Natural killer cell (primary cell): Measurements from ENCODE around the gene ASB4. TPM values are rescaled to one million over a fixed set of nuclear protein-coding genes. Genes with fewer than 3 reads are reported as not detected.
"Not testable (repeated sequence)": the region's sequence is repeated elsewhere in the genome, so short reads cannot be mapped to it uniquely, and the experiment has no call there.

Experiments used
- ATAC-seq, 3 donors: fragments of 150-1000 bp in 2 of 3; fragments of 200-7000 bp in 1 of 3; cut with Tn5 transposase; 1 replicate in 1 of 3; 2 replicates in 2 of 3; pipeline ENCODE4 v1.10.0; 2021; ENCODE audit warnings: mild to moderate bottlenecking in 2 of 3, moderate library complexity in 2 of 3
- DNase-seq, 2 donors: peaks; one replicate each; pipeline versions ENCODE4 v3.0.0 to v3.0.0-alpha.2; 2013 to 2021; ENCODE audit warnings: mixed read lengths in 1 of 2
- H3K27ac ChIP-seq: one replicate; pipeline ENCODE4 v1.5.1; 2013; ENCODE audit warnings: mild to moderate bottlenecking, low read length
- H3K27me3 ChIP-seq: one replicate; pipeline ENCODE4 v1.6.1; 2013; ENCODE audit warnings: low read length; ENCODE audit not compliant: control insufficient read depth, insufficient read depth
- H3K36me3 ChIP-seq: one replicate; pipeline ENCODE4 v1.6.1; 2013; ENCODE audit warnings: low read length; ENCODE audit not compliant: control insufficient read depth, insufficient read depth
- H3K4me1 ChIP-seq: one replicate; pipeline ENCODE4 v1.6.1; 2013; ENCODE audit warnings: low read length; ENCODE audit not compliant: control insufficient read depth, insufficient read depth
- H3K4me3 ChIP-seq: one replicate; pipeline ENCODE4 v1.5.1; 2013; ENCODE audit warnings: low read length
- H3K9me3 ChIP-seq: one replicate; pipeline ENCODE4 v1.6.1; 2013; ENCODE audit warnings: low read length; ENCODE audit not compliant: control insufficient read depth, insufficient read depth
- H3K27ac Mint-ChIP-seq, 2 donors: one replicate each; pipeline ENCODE4 v1.8.0; 2022; ENCODE audit warnings: mild to moderate bottlenecking in 2 of 2, mixed read lengths in 2 of 2, moderate library complexity in 1 of 2
- H3K27me3 Mint-ChIP-seq, 2 donors: one replicate each; pipeline ENCODE4 v1.8.0; 2022; ENCODE audit warnings: low read depth in 2 of 2, mixed read lengths in 2 of 2
- H3K36me3 Mint-ChIP-seq: one replicate; pipeline ENCODE4 v1.8.0; 2022; ENCODE audit warnings: mixed read lengths
- H3K4me1 Mint-ChIP-seq, 2 donors: one replicate each; pipeline ENCODE4 v1.8.0; 2022; ENCODE audit warnings: mixed read lengths in 2 of 2
- H3K4me3 Mint-ChIP-seq: one replicate; pipeline ENCODE4 v1.8.0; 2022; ENCODE audit warnings: mild to moderate bottlenecking, moderate library complexity, mixed read lengths
- H3K9me3 Mint-ChIP-seq, 2 donors: one replicate each; pipeline ENCODE4 v1.8.0; 2022; ENCODE audit warnings: mixed read lengths in 2 of 2
- WGBS: methylation state at CpG from one replicate; pipeline ENCODE4 v1.1.7; 2013; ENCODE audit warnings: missing lambda C conversion rate; ENCODE audit not compliant: insufficient coverage; 5-methylcytosine and 5-hydroxymethylcytosine counted together
- intact Hi-C: fragments of 100-400 bp; cut with micrococcal nuclease; formaldehyde crosslinking; loops from one replicate; pipeline ENCODE4 v1.14.2; 2022
- total RNA-seq, 4 donors: library from RNA; stranded (reverse); fragments of 120-200 nt in 1 of 4; gene quantifications; one replicate each; pipeline versions ENCODE4 v1.2.3 to v1.2.4, GENCODE V29; 2013 to 2022
- TF ChIP-seq, protein P1 (sequence below): fragments of 200-600 bp; IDR thresholded peaks from one replicate; pipeline ENCODE4 v1.8.0; 2022; ENCODE audit warnings: antibody characterized with exemption

ASB4 gene
- total RNA-seq, 3 donors from 2014 or later (not counting 1 experiment from before 2014, with no cell fraction given), result not detected

DNA sequence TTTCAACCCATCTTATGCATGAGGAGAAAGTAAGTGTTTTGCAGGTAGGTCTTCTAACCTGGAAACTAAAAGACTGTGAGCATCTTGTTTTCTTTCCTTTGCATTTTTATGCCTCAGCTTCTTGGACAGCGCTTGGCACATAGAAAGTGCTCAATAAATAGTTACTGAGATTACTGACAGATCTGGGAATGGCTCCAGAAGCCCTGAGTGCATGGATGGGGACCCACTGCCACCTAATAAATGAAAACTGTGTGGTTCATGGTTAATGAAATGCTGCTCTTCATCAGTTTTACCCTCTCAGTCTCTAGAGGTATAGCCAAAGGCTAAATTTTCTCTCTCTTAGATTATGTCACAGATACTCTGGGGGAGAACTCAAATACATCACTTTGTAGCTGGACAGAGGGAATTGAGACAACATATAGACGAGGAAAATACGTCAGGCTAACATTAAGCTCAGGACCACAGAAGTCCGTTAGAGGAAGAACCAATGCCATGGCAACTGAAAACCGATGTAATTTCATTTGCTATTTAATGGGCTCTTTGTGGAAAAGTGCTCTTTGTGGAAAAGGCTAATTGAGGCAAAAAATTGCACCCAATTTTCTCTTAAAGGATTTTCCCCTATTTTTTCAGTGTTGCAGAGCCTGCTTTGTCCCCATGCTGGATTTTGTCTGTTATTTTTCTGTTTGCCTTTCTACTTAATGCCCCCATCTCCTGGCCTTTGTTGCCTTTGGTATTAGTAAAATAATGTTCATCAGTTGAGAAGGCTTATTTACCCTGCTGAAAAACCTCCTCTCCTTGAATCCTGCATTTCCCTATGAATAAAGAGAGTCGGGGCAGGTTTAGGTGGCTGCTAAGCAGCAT lies 17.8 kb downstream of the ASB4 start:
- H3K27ac ChIP-seq, result no peak overlapping the region
- Mint-ChIP-seq H3K4me3 (no peak overlapping the region), H3K27ac (no peak overlapping the region), H3K36me3 (no peaks in the 10 kb centered on the region), H3K27me3 (no peaks in the 10 kb centered on the region), H3K9me3 (no peaks in the 10 kb centered on the region), H3K4me1 (peaks cover 9 to 21% of the 10 kb centered on the region in 2 donors)
- ATAC-seq (no peak), DNase-seq (no peak)
- no peaks in the 10 kb centered on the region for H3K27me3 ChIP-seq
- H3K4me3 ChIP-seq, result no peak overlapping the region
- no peaks in the 10 kb centered on the region for H3K36me3 ChIP-seq
- peaks cover 2% of the 10 kb centered on the region for H3K4me1 ChIP-seq
- no peaks in the 10 kb centered on the region for H3K9me3 ChIP-seq
- TF ChIP-seq, protein P1, sequence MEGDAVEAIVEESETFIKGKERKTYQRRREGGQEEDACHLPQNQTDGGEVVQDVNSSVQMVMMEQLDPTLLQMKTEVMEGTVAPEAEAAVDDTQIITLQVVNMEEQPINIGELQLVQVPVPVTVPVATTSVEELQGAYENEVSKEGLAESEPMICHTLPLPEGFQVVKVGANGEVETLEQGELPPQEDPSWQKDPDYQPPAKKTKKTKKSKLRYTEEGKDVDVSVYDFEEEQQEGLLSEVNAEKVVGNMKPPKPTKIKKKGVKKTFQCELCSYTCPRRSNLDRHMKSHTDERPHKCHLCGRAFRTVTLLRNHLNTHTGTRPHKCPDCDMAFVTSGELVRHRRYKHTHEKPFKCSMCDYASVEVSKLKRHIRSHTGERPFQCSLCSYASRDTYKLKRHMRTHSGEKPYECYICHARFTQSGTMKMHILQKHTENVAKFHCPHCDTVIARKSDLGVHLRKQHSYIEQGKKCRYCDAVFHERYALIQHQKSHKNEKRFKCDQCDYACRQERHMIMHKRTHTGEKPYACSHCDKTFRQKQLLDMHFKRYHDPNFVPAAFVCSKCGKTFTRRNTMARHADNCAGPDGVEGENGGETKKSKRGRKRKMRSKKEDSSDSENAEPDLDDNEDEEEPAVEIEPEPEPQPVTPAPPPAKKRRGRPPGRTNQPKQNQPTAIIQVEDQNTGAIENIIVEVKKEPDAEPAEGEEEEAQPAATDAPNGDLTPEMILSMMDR, result no peak
- intact Hi-C loops, result no loop called here
- 94% methylated on average over 5 of the region's 6 CpGs for WGBS

DNA sequence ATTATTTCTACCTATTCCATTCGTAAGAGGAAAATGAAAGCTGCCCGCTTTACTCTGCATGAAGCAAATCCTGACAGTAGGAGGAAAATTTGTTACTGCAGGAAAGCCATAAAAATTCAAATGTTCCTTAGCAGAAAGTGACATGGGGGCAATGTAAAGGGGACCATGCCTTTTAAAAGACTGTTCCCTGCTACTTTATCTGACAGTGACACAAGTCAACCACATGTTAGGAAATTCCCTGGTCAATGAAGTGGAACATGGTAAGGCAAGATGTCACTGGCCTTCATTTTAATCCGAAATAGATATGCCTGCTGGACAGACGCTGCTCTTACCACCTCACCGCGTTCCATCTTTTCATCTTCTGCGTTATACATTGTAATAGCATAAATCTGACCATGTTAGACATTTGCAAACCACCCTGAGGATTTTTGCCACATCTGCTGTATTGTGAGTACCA lies 18.4 kb downstream of the ASB4 start:
- H3K4me1 Mint-ChIP-seq, result peaks cover 9 to 19% of the 10 kb centered on the region in 2 donors
- H3K27me3 Mint-ChIP-seq, intact Hi-C loops, H3K36me3 Mint-ChIP-seq, H3K27me3 ChIP-seq, H3K4me3 Mint-ChIP-seq, H3K4me1 ChIP-seq, H3K36me3 ChIP-seq, H3K9me3 Mint-ChIP-seq, H3K27ac Mint-ChIP-seq, H3K9me3 ChIP-seq, H3K27ac ChIP-seq, DNase-seq, H3K4me3 ChIP-seq, ATAC-seq: not testable (repeated sequence)
- WGBS, result 93% methylated on average over 7 of the region's 7 CpGs

DNA sequence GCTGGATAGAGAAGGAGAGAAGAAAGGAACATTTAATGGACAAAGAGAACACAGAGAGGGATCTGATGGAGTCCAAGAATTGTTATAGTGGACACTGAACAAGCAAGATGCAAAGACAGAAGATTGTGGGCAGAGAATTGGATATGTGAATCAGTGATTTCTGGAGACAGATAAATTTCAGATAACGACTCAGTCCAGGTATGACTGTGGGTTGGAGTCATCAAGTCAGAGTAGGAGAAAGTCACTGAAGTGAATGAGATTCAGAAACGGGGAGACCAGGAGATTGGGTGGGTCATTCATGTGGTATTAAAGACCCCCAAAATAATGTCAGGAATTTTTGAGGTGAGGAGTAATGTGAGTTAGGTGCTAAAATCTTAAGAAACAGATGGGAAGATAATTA lies 23.0 kb downstream of the ASB4 start:
- H3K4me3 Mint-ChIP-seq, result no peak overlapping the region
- Histone ChIP-seq H3K36me3 (no peaks in the 10 kb centered on the region), H3K27ac (no peak overlapping the region), H3K9me3 (no peaks in the 10 kb centered on the region), H3K4me1 (peaks cover 4% of the 10 kb centered on the region), H3K27me3 (no peaks in the 10 kb centered on the region), H3K4me3 (no peak overlapping the region)
- ATAC-seq (no peak), DNase-seq (no peak)
- intact Hi-C loops, result no loop called here
- H3K27me3 Mint-ChIP-seq, result no peaks in the 10 kb centered on the region
- no peaks in the 10 kb centered on the region for H3K9me3 Mint-ChIP-seq
- H3K36me3 Mint-ChIP-seq, result no peaks in the 10 kb centered on the region
- 70% methylated on average over 2 of the region's 2 CpGs for WGBS
- H3K27ac Mint-ChIP-seq, result no peak overlapping the region
- no peaks in the 10 kb centered on the region for H3K4me1 Mint-ChIP-seq
- TF ChIP-seq, protein P1, result no peak

DNA sequence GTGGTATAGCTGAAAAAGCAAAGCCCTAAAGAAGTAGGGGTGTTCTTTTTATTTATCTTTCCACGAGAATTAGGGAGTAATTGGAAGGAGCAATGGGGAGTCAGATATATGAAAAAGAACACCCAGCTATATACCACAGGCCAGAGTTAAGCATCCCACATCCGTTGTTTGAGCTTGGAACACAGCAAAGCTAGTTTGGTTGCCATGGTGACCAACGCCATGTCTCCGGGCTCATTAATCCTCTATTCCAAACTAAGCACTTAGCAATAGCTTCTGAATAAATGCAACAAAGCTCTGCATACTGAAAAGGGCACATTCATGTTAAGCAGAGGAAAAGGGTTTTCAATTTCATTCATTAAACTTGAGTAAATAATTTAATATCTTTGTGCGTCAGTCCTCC lies 23.5 kb downstream of the ASB4 start:
- TF ChIP-seq, protein P1, result no peak
- Mint-ChIP-seq H3K27me3 (peaks cover 0 to 3% of the 10 kb centered on the region in 2 donors), H3K9me3 (no peaks in the 10 kb centered on the region), H3K4me3 (no peak overlapping the region), H3K4me1 (no peaks in the 10 kb centered on the region), H3K27ac (no peak overlapping the region), H3K36me3 (no peaks in the 10 kb centered on the region)
- Histone ChIP-seq H3K4me1 (peaks cover 4% of the 10 kb centered on the region), H3K36me3 (no peaks in the 10 kb centered on the region), H3K9me3 (no peaks in the 10 kb centered on the region), H3K27ac (no peak overlapping the region), H3K4me3 (no peak overlapping the region), H3K27me3 (no peaks in the 10 kb centered on the region)
- ATAC-seq (peak in 2 of 3 donors; percentile 58 to 61), DNase-seq (peak in 1 of 2 donors; percentile 41)
- WGBS, result 23% methylated on average over 3 of the region's 5 CpGs
- intact Hi-C loops, result no loop called here
